Endothelial cell of umbilical vein (primary cell): ENCODE results near the gene EML1. TPM values are rescaled to one million over a fixed set of nuclear protein-coding genes. Genes with fewer than 3 reads are reported as not detected.

Source experiments
- BruUV-seq: library from RNA; stranded (reverse); fragments of 400-500 nt; replicated peaks from 2 replicates; lab custom pipeline; 2021; lab: Mats Ljungman, UMichigan
- CTCF ChIA-PET: fragments of 300-600, 350-600 bp; sonication (Branson Sonifier 250); formaldehyde crosslinking; loops from one replicate; lab custom pipeline; 2021; ENCODE audit warnings: antibody characterized with exemption, inconsistent platforms; lab: Charles Lee
- POLR2A ChIA-PET: fragments of 300-600, 350-600 bp; sonication (Branson Sonifier 250); formaldehyde crosslinking; loops from one replicate; lab custom pipeline; 2021; ENCODE audit warnings: antibody characterized with exemption, inconsistent platforms; lab: Charles Lee
- DNase-seq: peaks from one replicate; pipeline ENCODE4 v3.0.0-alpha.2; 2011; ENCODE audit warnings: low read depth, low spot score
- FAIRE-seq: peaks from 2 replicates; lab custom pipeline; 2011; peaks lifted over from hg19 to GRCh38; lab: Jason Lieb, UNC
- H2AFZ ChIP-seq: 2 replicates; pipeline ENCODE4 v1.6.0; 2012; ENCODE audit warnings: low read depth, low read length, control low read depth, inconsistent platforms
- H3K27ac ChIP-seq: 2 replicates; pipeline ENCODE4 v1.5.1; 2011; ENCODE audit warnings: low read depth, mild to moderate bottlenecking, control low read depth, low read length, moderate library complexity; ENCODE audit not compliant: insufficient read depth
- H3K27me3 ChIP-seq, 2 experiments: 2 replicates each; pipeline versions ENCODE4 v1.6.0 to v1.6.1; 2011; ENCODE audit warnings: low read length in 2 of 2, mixed read lengths in 1 of 2; ENCODE audit not compliant: control insufficient read depth in 2 of 2, insufficient read depth in 2 of 2
- H3K36me3 ChIP-seq, 2 experiments: 2 replicates in 1 of 2; 3 replicates in 1 of 2; pipeline ENCODE4 v1.5.1; 2011; ENCODE audit warnings: low read length in 2 of 2, mild to moderate bottlenecking in 1 of 2, moderate library complexity in 1 of 2; ENCODE audit not compliant: control insufficient read depth in 2 of 2, insufficient read depth in 2 of 2; ENCODE audit errors: extremely low read depth in 1 of 2
- H3K4me1 ChIP-seq: 3 replicates; pipeline ENCODE4 v1.5.1; 2011; ENCODE audit warnings: mild to moderate bottlenecking, low read length; ENCODE audit not compliant: control insufficient read depth, insufficient read depth; ENCODE audit errors: extremely low read depth
- H3K4me2 ChIP-seq: 2 replicates; pipeline ENCODE4 v1.6.1; 2011; ENCODE audit warnings: low read length, control low read depth, mixed read lengths; ENCODE audit not compliant: insufficient read depth
- H3K4me3 ChIP-seq, 3 experiments: fragments of 200-600 bp in 1 of 3; sonication (generic), shearing (Covaris generic) in 1 of 3; replicated peaks in 1 of 3; 2 replicates each; pipeline ENCODE4 v1.5.1; 2011 to 2016; ENCODE audit warnings: control low read depth in 3 of 3, low read length in 3 of 3, mild to moderate bottlenecking in 2 of 3, inconsistent platforms in 1 of 3, low read depth in 1 of 3, moderate library complexity in 1 of 3; ENCODE audit not compliant: insufficient read depth in 1 of 3
- H3K79me2 ChIP-seq: 2 replicates; pipeline ENCODE4 v1.6.0; 2012; ENCODE audit warnings: low read length, inconsistent platforms; ENCODE audit not compliant: control insufficient read depth, insufficient read depth
- H3K9ac ChIP-seq: replicated peaks from 2 replicates; pipeline ENCODE3; 2011; ENCODE audit warnings: low read length, control low read depth; ENCODE audit not compliant: insufficient read depth; ENCODE audit errors: extremely low read depth
- H3K9me1 ChIP-seq: replicated peaks from 3 replicates; pipeline ENCODE4 v1.6.0; 2011; ENCODE audit warnings: mild to moderate bottlenecking, low read length; ENCODE audit not compliant: control insufficient read depth, insufficient read depth; ENCODE audit errors: extremely low read depth
- H3K9me3 ChIP-seq: replicated peaks from 2 replicates; pipeline ENCODE4 v1.5.1; 2012; ENCODE audit warnings: low read length, inconsistent platforms; ENCODE audit not compliant: control insufficient read depth, insufficient read depth
- H4K20me1 ChIP-seq: replicated peaks from 2 replicates; pipeline ENCODE3; 2011; ENCODE audit warnings: mild to moderate bottlenecking, low read length; ENCODE audit not compliant: control insufficient read depth, insufficient read depth; ENCODE audit errors: extremely low read depth
- CTCF ChIP-seq, 2 donors: IDR thresholded peaks; 1 replicate in 1 of 2; 2 replicates in 1 of 2; pipeline ENCODE4 v1.5.1; 2011; ENCODE audit warnings: low read length in 2 of 2, mild to moderate bottlenecking in 2 of 2, moderate library complexity in 2 of 2, control low read depth in 1 of 2, inconsistent platforms in 1 of 2, low read depth in 1 of 2; ENCODE audit not compliant: insufficient read depth in 1 of 2; ENCODE audit errors: extremely low read depth in 1 of 2
- POLR2A ChIP-seq: IDR thresholded peaks from 2 replicates; pipeline ENCODE4 v1.6.1; 2012; ENCODE audit warnings: low read depth, mild to moderate bottlenecking, control low read depth, low read length
- dilution Hi-C: fragments of 300-500 bp; cut with MboI; formaldehyde crosslinking; loops from one replicate; pipeline ENCODE4 v1.15.0; 2019; ENCODE audit warnings: low sequenced_read_pairs; ENCODE audit not compliant: extremely low pct_ligation_motif_present
- intact Hi-C: fragments of 100-400 bp; cut with micrococcal nuclease; formaldehyde crosslinking; loops from one replicate; pipeline ENCODE4 v1.10.0; 2022
- polyA plus RNA-seq, 4 experiments: library from polyadenylated mRNA; depleted of rRNA in 3 of 4; stranded (reverse) in 3 of 4; unstranded in 1 of 4; fragments of >200 nt; gene quantifications; 2 replicates each; pipeline versions ENCODE4 v1.2.1 to v1.2.3, GENCODE V29; 2011 to 2012; ENCODE audit warnings: missing spikeins in 1 of 4
- total RNA-seq: library from RNA; stranded (reverse); gene quantifications from 2 replicates; pipeline ENCODE4 v1.2.3, GENCODE V29; 2021

Gene EML1
- total and polyA plus RNA-seq, 2 donors (not counting 3 experiments of a cell fraction or from before 2014, with no cell fraction given): 22.9 to 33.0 TPM

- Histone ChIP-seq H3K4me1 (peaks cover 7% of the 10 kb centered on the region), H3K4me3 (peak overlapping the region; percentile 80 to 88 (median 87)), H3K36me3 (no peaks in the 10 kb centered on the region), H3K27ac (no peak overlapping the region), H4K20me1 (no peaks in the 10 kb centered on the region), H3K27me3 (peaks cover 10 to 12% of the 10 kb centered on the region in 2 experiments), H3K9me3 (no peaks in the 10 kb centered on the region), H3K79me2 (peaks cover 25% of the 10 kb centered on the region), H3K4me2 (peak overlapping the region; percentile 94), H2AFZ (peak overlapping the region; percentile 87), H3K9ac (peak overlapping the region; percentile 56), H3K9me1 (no peaks in the 10 kb centered on the region)
- intact Hi-C loops (loop anchor here (1.0 to 5.0 kb wide), 4 partner anchors 10 to 287 kb away; partner anchors contain the start of genes CYP46A1 and YY1), dilution Hi-C loops (no loop called here)
- ChIA-PET CTCF (interaction anchor here (1.1 to 2.4 kb wide), 5 partner anchors 10 to 221 kb away, joined by 5 to 14 read pairs (median 8); no protein-coding TSS in a partner anchor), POLR2A (no interaction called here)
- BruUV-seq: no TSS peak
- no peak for DNase-seq
- no peak for FAIRE-seq
- TF ChIP-seq CTCF (IDR thresholded peaks at IDR 0.05; ENCODE audit: extremely low read depth in 1 of 2, insufficient read depth in 1 of 2, low read depth in 1 of 2, low read length in 2 of 2) (no peak), POLR2A (peak; percentile 20)
Observed at GRCh38 chr14:99971941-99972747, 178.9 kb downstream of the EML1 start.
